HG02970 (cell line): ENCODE results near the gene PRRT4.

Experiments used
- ATAC-seq: cut with Tn5 transposase; IDR thresholded peaks from one replicate; pipeline ENCODE4 v1.9.1; 2021; ENCODE audit warnings: mild to moderate bottlenecking, moderate library complexity, moderate number of reproducible peaks; ENCODE audit not compliant: unreplicated experiment, low FRiP score

The PRRT4 gene

GRCh38 chr7:128351296-128352152 lies 10.0 kb downstream of the PRRT4 start:
- ATAC-seq = no peak

GRCh38 chr7:128350708-128351295 lies 10.7 kb downstream of the PRRT4 start:
- ATAC-seq = no peak

- no peak for ATAC-seq
Measured at GRCh38 chr7:128349466-128349825, 12.0 kb downstream of the PRRT4 start.

- no peak for ATAC-seq
Measured at GRCh38 chr7:128347647-128348097, 13.8 kb downstream of the PRRT4 start.

GRCh38 chr7:128344431-128344774 lies 17.1 kb downstream of the PRRT4 start:
- ATAC-seq = no peak

GRCh38 chr7:128343554-128344430 lies 17.7 kb downstream of the PRRT4 start, which contains the start of gene RBM28:
Gene RBM28, minus strand, starts transcription at chr7:128343908. Its CDS starts 115 bp downstream, at chr7:128343793.
- ATAC-seq = peak; percentile 90

- ATAC-seq = no peak
Measured at GRCh38 chr7:128341733-128342132, 19.8 kb downstream of the PRRT4 start.

GRCh38 chr7:128335730-128336129 lies 25.8 kb downstream of the PRRT4 start:
- ATAC-seq = no peak

- ATAC-seq = no peak
Measured at GRCh38 chr7:128324368-128324680, 37.2 kb downstream of the PRRT4 start.

GRCh38 chr7:128323459-128324367 lies 37.8 kb downstream of the PRRT4 start:
- ATAC-seq = no peak

GRCh38 chr7:128323040-128323439 lies 38.5 kb downstream of the PRRT4 start:
- no peak for ATAC-seq

- no peak for ATAC-seq
Measured at GRCh38 chr7:128322040-128322643, 39.3 kb downstream of the PRRT4 start.

GRCh38 chr7:128321044-128321422 lies 40.5 kb downstream of the PRRT4 start:
- no peak for ATAC-seq

GRCh38 chr7:128318691-128319090 lies 42.8 kb downstream of the PRRT4 start:
- no peak for ATAC-seq

- ATAC-seq = no peak
Measured at GRCh38 chr7:128311013-128311412, 50.5 kb downstream of the PRRT4 start.

GRCh38 chr7:128310499-128310898 lies 51.0 kb downstream of the PRRT4 start:
- ATAC-seq = no peak

- ATAC-seq = no peak
Measured at GRCh38 chr7:128309976-128310375, 51.5 kb downstream of the PRRT4 start.

GRCh38 chr7:128309124-128309523 lies 52.4 kb downstream of the PRRT4 start:
- no peak for ATAC-seq

- ATAC-seq = no peak
Measured at GRCh38 chr7:128307061-128307460, 54.4 kb downstream of the PRRT4 start.

GRCh38 chr7:128304212-128304611 lies 57.3 kb downstream of the PRRT4 start:
- no peak for ATAC-seq
